Lung (tissue), 12 donors: ENCODE measurements around the gene HTT. TPM values are rescaled to one million over a fixed set of nuclear protein-coding genes. Genes with fewer than 3 reads are reported as not detected.

ENCODE experiments used
- ATAC-seq: fragments of 200-7000 bp; cut with Tn5 transposase; one replicate; pipeline ENCODE4 v1.9.1; 2020; ENCODE audit warnings: moderate number of reproducible peaks; ENCODE audit not compliant: insufficient read depth, low FRiP score
- DNase-seq, 3 donors: peaks; one replicate each; pipeline ENCODE4 v3.0.0-alpha.2; 2013 to 2017
- H3K27ac ChIP-seq, 2 donors: one replicate each; pipeline ENCODE4 v1.5.1; 2013; ENCODE audit warnings: mild to moderate bottlenecking in 2 of 2, moderate library complexity in 2 of 2, control low read depth in 1 of 2, inconsistent platforms in 1 of 2, low read depth in 1 of 2, low read length in 1 of 2
- H3K27me3 ChIP-seq, 3 donors: one replicate each; pipeline ENCODE4 v1.5.1; 2013; ENCODE audit warnings: low read length in 2 of 3; ENCODE audit not compliant: control insufficient read depth in 3 of 3, insufficient read depth in 3 of 3
- H3K36me3 ChIP-seq, 4 donors: one replicate each; pipeline ENCODE4 v1.5.1; 2013; ENCODE audit warnings: low read length in 4 of 4, mild to moderate bottlenecking in 1 of 4, moderate library complexity in 1 of 4; ENCODE audit not compliant: control insufficient read depth in 4 of 4, insufficient read depth in 4 of 4
- H3K4me1 ChIP-seq, 5 donors: one replicate each; pipeline ENCODE4 v1.5.1; 2013; ENCODE audit warnings: low read length in 5 of 5, mild to moderate bottlenecking in 2 of 5, moderate library complexity in 1 of 5; ENCODE audit not compliant: control insufficient read depth in 5 of 5, insufficient read depth in 5 of 5
- H3K4me3 ChIP-seq: one replicate; pipeline ENCODE4 v1.5.1; 2013; ENCODE audit warnings: mild to moderate bottlenecking, control low read depth, moderate library complexity
- H3K9ac ChIP-seq, 2 donors: one replicate each; pipeline ENCODE4 v1.5.1; 2013; ENCODE audit warnings: low read length in 2 of 2, control low read depth in 1 of 2; ENCODE audit not compliant: insufficient read depth in 1 of 2
- H3K9me3 ChIP-seq, 4 donors: one replicate each; pipeline ENCODE4 v1.5.1; 2013; ENCODE audit warnings: low read length in 3 of 4, mild to moderate bottlenecking in 1 of 4, moderate library complexity in 1 of 4; ENCODE audit not compliant: control insufficient read depth in 4 of 4, insufficient read depth in 3 of 4
- WGBS, 2 donors: extraction: QIAGEN DNeasy Blood & Tissue Kit; methylation state at CpG; one replicate each; pipeline ENCODE4 v1.1.7; 2013; 5-methylcytosine and 5-hydroxymethylcytosine counted together
- polyA plus RNA-seq, 2 donors: library from polyadenylated mRNA; stranded (reverse); fragments of 200-250 nt; gene quantifications; one replicate each; pipeline ENCODE4 v1.2.1, GENCODE V29; 2013
- total RNA-seq, 2 donors: library from RNA; depleted of rRNA in 1 of 2; stranded (reverse); fragments of >200 nt in 1 of 2; gene quantifications; one replicate each; pipeline ENCODE4 v1.2.1, GENCODE V29; 2014 to 2021
- TF ChIP-seq, protein P1 (sequence below): IDR thresholded peaks from 2 replicates; pipeline ENCODE4 v1.5.1; 2012; ENCODE audit warnings: mild to moderate bottlenecking; ENCODE audit errors: control extremely low read depth, extremely low read depth
- donor health status: control.
- donor health status: control.
- donor health status: Bipolar disorder and iron deficiency.
- donor health status: healthy.
- donor health status: DM: yes; HTN: yes; CAD: no.

Gene HTT
- total and polyA plus RNA-seq, 4 donors, result 17.0 to 109 (median 48.4) TPM

DNA sequence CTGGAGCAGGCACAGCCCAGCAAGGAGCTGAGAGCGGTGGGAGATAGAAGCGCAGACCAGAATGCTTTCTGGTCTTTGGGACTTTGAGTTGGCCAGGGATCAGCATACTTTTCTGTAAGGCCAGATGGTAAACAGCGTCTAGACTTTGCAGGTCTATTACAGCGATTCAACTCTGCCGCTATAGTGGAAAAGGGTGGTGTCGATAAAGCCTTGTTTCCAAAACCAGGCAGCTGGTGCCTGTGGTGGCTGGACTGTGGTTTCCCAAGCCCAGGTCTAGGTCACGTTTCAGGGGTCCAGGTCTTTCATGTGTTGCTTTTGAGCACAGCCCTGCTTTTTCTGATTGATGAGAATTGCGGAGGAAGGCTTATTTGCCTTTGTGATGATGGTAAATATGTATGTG, 40.2 kb upstream of the HTT start:
- Histone ChIP-seq H3K9ac (no peak overlapping the region), H3K27me3 (no peaks in the 10 kb centered on the region), H3K9me3 (no peaks in the 10 kb centered on the region), H3K4me1 (peaks cover 4 to 7% (median 4%) of the 10 kb centered on the region in 5 donors), H3K36me3 (no peaks in the 10 kb centered on the region), H3K27ac (no peak overlapping the region), H3K4me3 (no peak overlapping the region)
- TF ChIP-seq, protein P1, sequence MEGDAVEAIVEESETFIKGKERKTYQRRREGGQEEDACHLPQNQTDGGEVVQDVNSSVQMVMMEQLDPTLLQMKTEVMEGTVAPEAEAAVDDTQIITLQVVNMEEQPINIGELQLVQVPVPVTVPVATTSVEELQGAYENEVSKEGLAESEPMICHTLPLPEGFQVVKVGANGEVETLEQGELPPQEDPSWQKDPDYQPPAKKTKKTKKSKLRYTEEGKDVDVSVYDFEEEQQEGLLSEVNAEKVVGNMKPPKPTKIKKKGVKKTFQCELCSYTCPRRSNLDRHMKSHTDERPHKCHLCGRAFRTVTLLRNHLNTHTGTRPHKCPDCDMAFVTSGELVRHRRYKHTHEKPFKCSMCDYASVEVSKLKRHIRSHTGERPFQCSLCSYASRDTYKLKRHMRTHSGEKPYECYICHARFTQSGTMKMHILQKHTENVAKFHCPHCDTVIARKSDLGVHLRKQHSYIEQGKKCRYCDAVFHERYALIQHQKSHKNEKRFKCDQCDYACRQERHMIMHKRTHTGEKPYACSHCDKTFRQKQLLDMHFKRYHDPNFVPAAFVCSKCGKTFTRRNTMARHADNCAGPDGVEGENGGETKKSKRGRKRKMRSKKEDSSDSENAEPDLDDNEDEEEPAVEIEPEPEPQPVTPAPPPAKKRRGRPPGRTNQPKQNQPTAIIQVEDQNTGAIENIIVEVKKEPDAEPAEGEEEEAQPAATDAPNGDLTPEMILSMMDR, result no peak
- DNase-seq (no peak), ATAC-seq (no peak)
- 88 to 89% methylated on average over 8 of the region's 8 CpGs for WGBS, 2 donors

DNA sequence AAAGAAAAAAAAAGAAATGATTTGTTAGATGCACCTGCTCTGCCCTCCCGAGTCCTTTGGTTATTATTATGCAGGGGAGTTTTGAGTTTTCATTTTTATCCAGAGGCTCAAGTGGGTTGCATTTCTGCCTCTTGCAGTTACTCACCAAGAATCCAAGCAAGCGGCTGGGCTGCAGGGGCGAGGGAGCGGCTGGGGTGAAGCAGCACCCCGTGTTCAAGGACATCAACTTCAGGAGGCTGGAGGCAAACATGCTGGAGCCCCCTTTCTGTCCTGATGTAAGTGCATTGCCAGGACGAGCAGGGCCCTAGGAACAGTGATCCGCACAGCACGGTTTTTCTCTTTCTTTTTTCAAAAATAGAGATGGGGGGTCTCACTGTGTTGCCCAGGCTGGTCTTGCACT, 39.2 kb upstream of the HTT start:
- Histone ChIP-seq H3K9me3 (no peaks in the 10 kb centered on the region), H3K36me3 (no peaks in the 10 kb centered on the region), H3K4me1 (peaks cover 4 to 7% (median 4%) of the 10 kb centered on the region in 5 donors), H3K9ac (no peak overlapping the region), H3K27ac (no peak overlapping the region), H3K27me3 (no peaks in the 10 kb centered on the region), H3K4me3 (no peak overlapping the region)
- ATAC-seq (no peak), DNase-seq (no peak)
- WGBS, 2 donors, result 89 to 95% methylated on average over 8 of the region's 8 CpGs
- TF ChIP-seq, protein P1, result no peak

DNA sequence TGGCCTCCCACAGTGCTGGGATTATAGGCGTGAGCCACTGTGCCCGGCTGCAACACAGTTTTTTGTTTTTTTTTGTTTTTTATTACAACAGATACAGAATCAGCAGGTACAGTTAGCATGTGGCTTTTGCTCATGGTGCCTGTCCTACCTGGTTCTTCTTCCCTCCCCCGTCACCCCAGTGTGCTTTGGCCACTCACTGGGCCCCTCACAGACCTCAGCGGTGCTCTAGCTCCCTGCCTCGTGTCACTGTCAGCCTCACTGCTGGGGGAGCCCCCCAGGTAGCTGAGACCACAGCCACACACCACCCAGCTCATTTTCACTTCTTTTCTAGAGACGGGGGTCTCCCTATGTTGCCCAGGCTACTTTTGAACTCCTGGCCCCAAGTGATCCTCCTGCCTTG, 38.8 kb upstream of the HTT start:
- Histone ChIP-seq H3K4me1 (peaks cover 4 to 7% (median 4%) of the 10 kb centered on the region in 5 donors), H3K4me3 (no peak overlapping the region), H3K27me3 (no peaks in the 10 kb centered on the region), H3K9me3 (no peaks in the 10 kb centered on the region), H3K9ac (no peak overlapping the region), H3K36me3 (no peaks in the 10 kb centered on the region), H3K27ac (no peak overlapping the region)
- 87 to 90% methylated on average over 6 of the region's 6 CpGs for WGBS, 2 donors
- ATAC-seq (no peak), DNase-seq (no peak)
- TF ChIP-seq, protein P1, result no peak

DNA sequence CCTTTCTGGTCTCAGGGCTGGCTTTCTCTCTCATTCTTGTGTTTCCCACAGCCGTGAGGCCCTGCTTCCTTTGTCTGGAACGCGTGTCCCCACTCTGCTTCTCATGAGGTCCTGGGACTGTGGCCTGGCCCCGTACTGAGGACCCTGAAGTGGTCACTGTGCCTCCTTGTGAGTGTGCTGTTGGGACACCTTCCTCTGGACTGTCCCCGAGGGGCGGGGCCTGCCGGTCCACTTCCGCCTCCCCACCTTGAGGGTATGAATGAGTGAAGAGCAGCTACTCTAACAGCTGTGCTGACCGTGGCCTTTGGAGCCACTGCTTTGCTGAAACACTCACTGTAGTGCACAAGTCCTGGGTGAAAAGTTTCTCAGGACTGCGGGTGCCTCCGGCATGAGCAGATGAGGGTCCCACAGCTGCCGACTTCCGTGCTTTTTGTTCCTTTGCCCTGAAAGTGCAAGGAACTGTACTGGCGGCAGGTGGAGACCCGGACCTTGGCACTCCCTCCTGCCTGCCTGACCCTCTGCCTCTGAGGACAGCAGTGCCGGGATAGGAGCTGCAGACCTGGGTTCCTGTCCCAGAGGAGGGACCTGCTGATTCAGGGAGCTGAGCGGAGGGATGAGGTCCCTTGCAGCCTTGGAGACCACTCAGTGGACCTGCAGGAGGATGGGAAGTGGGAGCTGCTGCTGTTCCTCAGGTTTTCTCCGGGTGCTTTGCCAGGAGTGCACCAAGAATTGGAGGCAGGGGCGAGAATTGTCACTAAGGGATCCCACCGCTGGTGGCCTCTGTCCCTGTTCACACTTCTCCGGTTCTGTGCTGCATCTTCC, 38.1 kb upstream of the HTT start:
- Histone ChIP-seq H3K4me1 (peaks cover 4 to 8% (median 5%) of the 10 kb centered on the region in 5 donors), H3K9me3 (peaks cover 0 to under 1% (median 0%) of the 10 kb centered on the region in 4 donors)
- DNase-seq, result no peak

More for the DNA sequence above, 38.1 kb upstream of the HTT start:
- TF ChIP-seq, protein P1, result no peak
- 87 to 89% methylated on average over 21 of the region's 21 CpGs for WGBS, 2 donors
- Histone ChIP-seq H3K27me3 (no peaks in the 10 kb centered on the region), H3K36me3 (no peaks in the 10 kb centered on the region), H3K9ac (no peak overlapping the region), H3K4me3 (no peak overlapping the region), H3K27ac (no peak overlapping the region)
- no peak for ATAC-seq
